Neuronal stem cell (in vitro differentiated cells): ENCODE data around the gene ARMC7.

Source experiments
- DNase-seq: peaks from one replicate; pipeline ENCODE4 v3.0.0-alpha.2; 2013; ENCODE audit warnings: low spot score
- H2AFZ ChIP-seq: one replicate; pipeline ENCODE4 v1.6.1; 2013; ENCODE audit warnings: mild to moderate bottlenecking, low read length, inconsistent platforms
- H2AK5ac ChIP-seq: 2 replicates; pipeline ENCODE4 v1.6.1; 2013; ENCODE audit warnings: low read depth, mild to moderate bottlenecking, inconsistent platforms, low read length, moderate library complexity, mixed read lengths
- H2BK120ac ChIP-seq: 2 replicates; pipeline ENCODE4 v1.6.1; 2013; ENCODE audit warnings: low read depth, mild to moderate bottlenecking, inconsistent platforms, low read length, moderate library complexity, mixed read lengths
- H2BK12ac ChIP-seq: one replicate; pipeline ENCODE4 v1.6.1; 2013; ENCODE audit warnings: low read length, inconsistent platforms
- H2BK15ac ChIP-seq: 2 replicates; pipeline ENCODE4 v1.6.1; 2013; ENCODE audit warnings: mild to moderate bottlenecking, low read length, inconsistent platforms, mixed read lengths
- H2BK5ac ChIP-seq: one replicate; pipeline ENCODE4 v1.6.1; 2013; ENCODE audit warnings: inconsistent platforms, mild to moderate bottlenecking, low read length, moderate library complexity
- H3K14ac ChIP-seq: one replicate; pipeline ENCODE4 v1.6.1; 2013; ENCODE audit warnings: low read length, inconsistent platforms
- H3K18ac ChIP-seq: 2 replicates; pipeline ENCODE4 v1.6.1; 2013; ENCODE audit warnings: low read length, inconsistent platforms
- H3K23ac ChIP-seq: 2 replicates; pipeline ENCODE4 v1.6.1; 2013; ENCODE audit warnings: low read depth, mild to moderate bottlenecking, mixed read lengths, low read length, inconsistent platforms; ENCODE audit not compliant: poor library complexity
- H3K27ac ChIP-seq: replicated peaks from 3 replicates; pipeline ENCODE4 v1.5.1; 2013; ENCODE audit warnings: low read length, inconsistent platforms
- H3K27me3 ChIP-seq, 3 experiments: 2 replicates each; pipeline ENCODE4 v1.6.1; 2013; ENCODE audit warnings: low read length in 3 of 3, mild to moderate bottlenecking in 2 of 3, inconsistent platforms in 1 of 3, low read depth in 1 of 3, mixed read lengths in 1 of 3, moderate library complexity in 1 of 3; ENCODE audit not compliant: control insufficient read depth in 3 of 3, insufficient read depth in 3 of 3
- H3K36me3 ChIP-seq, 2 donors: replicated peaks in 1 of 2; 2 replicates each; pipeline ENCODE4 v1.6.1; 2013; ENCODE audit warnings: low read length in 2 of 2; ENCODE audit not compliant: control insufficient read depth in 2 of 2, insufficient read depth in 2 of 2
- H3K4ac ChIP-seq: 2 replicates; pipeline ENCODE4 v1.6.1; 2013; ENCODE audit warnings: inconsistent platforms, mild to moderate bottlenecking, low read length, moderate library complexity
- H3K4me1 ChIP-seq, 2 donors: 1 replicate in 1 of 2; 2 replicates in 1 of 2; pipeline ENCODE4 v1.6.1; 2013; ENCODE audit warnings: low read length in 2 of 2, low read depth in 1 of 2; ENCODE audit not compliant: control insufficient read depth in 2 of 2, insufficient read depth in 1 of 2
- H3K4me2 ChIP-seq: one replicate; pipeline ENCODE4 v1.6.1; 2013; ENCODE audit warnings: mild to moderate bottlenecking, low read length, inconsistent platforms; ENCODE audit not compliant: insufficient read depth, poor library complexity, severe bottlenecking
- H3K4me3 ChIP-seq, 2 donors: 2 replicates each; pipeline ENCODE4 v1.5.1; 2013; ENCODE audit warnings: low read length in 2 of 2, mild to moderate bottlenecking in 2 of 2, inconsistent platforms in 1 of 2, moderate library complexity in 1 of 2
- H3K79me1 ChIP-seq: one replicate; pipeline ENCODE4 v1.6.1; 2013; ENCODE audit warnings: low read depth, mild to moderate bottlenecking, inconsistent platforms, low read length, moderate library complexity
- H3K9ac ChIP-seq: one replicate; pipeline ENCODE4 v1.6.1; 2013; ENCODE audit warnings: mild to moderate bottlenecking, low read depth, low read length, inconsistent platforms; ENCODE audit not compliant: poor library complexity
- H3K9me3 ChIP-seq, 2 donors: replicated peaks in 1 of 2; 2 replicates each; pipeline versions ENCODE3 to v1.6.1; 2013; ENCODE audit warnings: low read length in 2 of 2, mild to moderate bottlenecking in 2 of 2, inconsistent platforms in 1 of 2, low read depth in 1 of 2, mixed read lengths in 1 of 2, moderate library complexity in 1 of 2; ENCODE audit not compliant: control insufficient read depth in 2 of 2, insufficient read depth in 1 of 2
- H4K8ac ChIP-seq: one replicate; pipeline ENCODE4 v1.6.1; 2013; ENCODE audit warnings: low read depth, mild to moderate bottlenecking, inconsistent platforms, low read length, moderate library complexity
- H4K91ac ChIP-seq: one replicate; pipeline ENCODE4 v1.6.1; 2013; ENCODE audit warnings: low read length, low read depth, mild to moderate bottlenecking, inconsistent platforms; ENCODE audit not compliant: poor library complexity
- WGBS, 2 donors: extraction: QIAGEN DNeasy Blood & Tissue Kit; methylation state at CpG; one replicate each; pipeline ENCODE4 v1.1.7; 2013; ENCODE audit warnings: missing lambda C conversion rate in 2 of 2, mixed read lengths in 1 of 2; ENCODE audit not compliant: insufficient read length in 2 of 2, insufficient replicate concordance in 1 of 2; ENCODE audit errors: extremely low coverage in 2 of 2; 5-methylcytosine and 5-hydroxymethylcytosine counted together

The ARMC7 gene

GRCh38 chr17:75084039-75084660, 25.6 kb upstream of the ARMC7 start:
- H3K9ac ChIP-seq, result peak overlapping the region; percentile 4
- H2AFZ ChIP-seq, result no peak overlapping the region
- H2BK15ac ChIP-seq, result no peak overlapping the region
- peak overlapping the region; percentile 70 for H4K8ac ChIP-seq
- H3K4me2 ChIP-seq, result no peak overlapping the region
- no peak overlapping the region for H2BK5ac ChIP-seq
- H3K4ac ChIP-seq, result no peak overlapping the region
- no peaks in the 10 kb centered on the region for H3K79me1 ChIP-seq
- no CpG with 5 or more reads among the region's 14 CpGs for WGBS, 2 donors
- H4K91ac ChIP-seq, result no peak overlapping the region
- no peak overlapping the region for H3K23ac ChIP-seq
- no peak overlapping the region for H2AK5ac ChIP-seq
- no peak overlapping the region for H2BK120ac ChIP-seq
- no peak for DNase-seq
- H3K4me1 ChIP-seq, result peaks cover 11 to 28% of the 10 kb centered on the region in 2 donors
- no peak overlapping the region for H3K14ac ChIP-seq
- H3K18ac ChIP-seq, result no peak overlapping the region
- H3K36me3 ChIP-seq, result no peaks in the 10 kb centered on the region
- peaks cover 0 to 3% (median 0%) of the 10 kb centered on the region in 3 experiments for H3K27me3 ChIP-seq
- no peak overlapping the region for H2BK12ac ChIP-seq
- peaks cover 0 to 2% of the 10 kb centered on the region in 2 donors for H3K9me3 ChIP-seq
- H3K4me3 ChIP-seq, result no peak overlapping the region
- H3K27ac ChIP-seq, result no peak overlapping the region

GRCh38 chr17:75086496-75087181, 23.1 kb upstream of the ARMC7 start:
- Histone ChIP-seq H3K4me3 (no peak overlapping the region), H2BK15ac (peak overlapping the region; percentile 93), H3K4ac (no peak overlapping the region), H3K23ac (no peak overlapping the region), H3K4me2 (no peak overlapping the region), H3K79me1 (no peaks in the 10 kb centered on the region), H2AK5ac (no peak overlapping the region), H3K9me3 (peaks cover 0 to 2% of the 10 kb centered on the region in 2 donors), H4K8ac (no peak overlapping the region), H4K91ac (no peak overlapping the region), H3K14ac (no peak overlapping the region), H3K27ac (no peak overlapping the region), H2AFZ (no peak overlapping the region), H2BK120ac (no peak overlapping the region), H3K18ac (no peak overlapping the region), H3K27me3 (peaks cover 0 to 3% (median 0%) of the 10 kb centered on the region in 3 experiments), H3K36me3 (no peaks in the 10 kb centered on the region), H2BK12ac (no peak overlapping the region), H3K9ac (no peak overlapping the region), H3K4me1 (peaks cover 19 to 37% of the 10 kb centered on the region in 2 donors), H2BK5ac (no peak overlapping the region)
- WGBS, 2 donors, result no CpG with 5 or more reads among the region's 15 CpGs
- DNase-seq, result no peak

- Histone ChIP-seq H3K27me3 (peaks cover 0 to 1% (median 0%) of the 10 kb centered on the region in 3 experiments), H3K4me1 (peaks cover 19 to 38% of the 10 kb centered on the region in 2 donors), H2BK5ac (no peak overlapping the region), H3K9ac (peak overlapping the region; percentile 78), H3K9me3 (peaks cover 0 to 2% of the 10 kb centered on the region in 2 donors), H2AK5ac (no peak overlapping the region), H3K79me1 (no peaks in the 10 kb centered on the region), H3K27ac (peak overlapping the region; percentile 76), H3K4ac (no peak overlapping the region), H3K36me3 (no peaks in the 10 kb centered on the region), H3K18ac (peak overlapping the region; percentile 99), H2BK15ac (peak overlapping the region; percentile 93), H2BK120ac (peak overlapping the region; percentile 81), H3K23ac (peak overlapping the region; percentile 96), H3K4me3 (peak overlapping the region in 1 of 2 donors; percentile 86), H2AFZ (peak overlapping the region; percentile 81), H3K14ac (no peak overlapping the region), H3K4me2 (peak overlapping the region; percentile 87), H2BK12ac (no peak overlapping the region), H4K8ac (peak overlapping the region; percentile 74), H4K91ac (no peak overlapping the region)
- no CpG with 5 or more reads among the region's 12 CpGs for WGBS, 2 donors
- no peak for DNase-seq
Measured at GRCh38 chr17:75087182-75087557, 22.6 kb upstream of the ARMC7 start.
